HL-60 (cell line): ENCODE data around the gene KCNH2.

Experiments
- DNase-seq, 2 experiments: peaks; one replicate each; pipeline ENCODE4 v3.0.0-alpha.2; 2010 to 2020; ENCODE audit warnings: low read depth in 1 of 2, low spot score in 1 of 2
- H3K27ac ChIP-seq: fragments of 250-450 bp; sonication (Bioruptor Pico); replicated peaks from 2 replicates; pipeline ENCODE4 v1.5.1; 2020; ENCODE audit warnings: mild to moderate bottlenecking, moderate library complexity
- H3K27me3 ChIP-seq: fragments of 250-450 bp; sonication (Bioruptor Pico); 2 replicates; pipeline ENCODE4 v1.5.1; 2021; ENCODE audit warnings: mild to moderate bottlenecking, moderate library complexity; ENCODE audit not compliant: insufficient read depth, poor library complexity, severe bottlenecking
- H3K4me3 ChIP-seq: replicated peaks from 2 replicates; pipeline ENCODE4 v1.5.1; 2011; ENCODE audit warnings: mild to moderate bottlenecking, control low read depth, low read length; ENCODE audit not compliant: insufficient read depth
- GABPA ChIP-seq: IDR thresholded peaks from 2 replicates; pipeline ENCODE4 v1.6.1; 2012; ENCODE audit warnings: low read depth
- POLR2AphosphoS5 ChIP-seq: IDR thresholded peaks from 2 replicates; pipeline ENCODE4 v1.6.1; 2012; ENCODE audit warnings: low read depth
- SPI1 ChIP-seq: IDR thresholded peaks from 2 replicates; pipeline ENCODE4 v1.6.1; 2012; ENCODE audit warnings: low read depth, mild to moderate bottlenecking, borderline replicate concordance
- TF ChIP-seq, protein P1 (sequence below): IDR thresholded peaks from 2 replicates; pipeline ENCODE4 v1.6.1; 2012; ENCODE audit warnings: low read depth; ENCODE audit not compliant: insufficient replicate concordance
- TF ChIP-seq, protein P2 (sequence below): IDR thresholded peaks from one replicate; pipeline ENCODE4 v1.5.1; 2011; ENCODE audit warnings: low read length, control low read depth, inconsistent platforms; ENCODE audit not compliant: insufficient read depth

KCNH2 gene

DNA sequence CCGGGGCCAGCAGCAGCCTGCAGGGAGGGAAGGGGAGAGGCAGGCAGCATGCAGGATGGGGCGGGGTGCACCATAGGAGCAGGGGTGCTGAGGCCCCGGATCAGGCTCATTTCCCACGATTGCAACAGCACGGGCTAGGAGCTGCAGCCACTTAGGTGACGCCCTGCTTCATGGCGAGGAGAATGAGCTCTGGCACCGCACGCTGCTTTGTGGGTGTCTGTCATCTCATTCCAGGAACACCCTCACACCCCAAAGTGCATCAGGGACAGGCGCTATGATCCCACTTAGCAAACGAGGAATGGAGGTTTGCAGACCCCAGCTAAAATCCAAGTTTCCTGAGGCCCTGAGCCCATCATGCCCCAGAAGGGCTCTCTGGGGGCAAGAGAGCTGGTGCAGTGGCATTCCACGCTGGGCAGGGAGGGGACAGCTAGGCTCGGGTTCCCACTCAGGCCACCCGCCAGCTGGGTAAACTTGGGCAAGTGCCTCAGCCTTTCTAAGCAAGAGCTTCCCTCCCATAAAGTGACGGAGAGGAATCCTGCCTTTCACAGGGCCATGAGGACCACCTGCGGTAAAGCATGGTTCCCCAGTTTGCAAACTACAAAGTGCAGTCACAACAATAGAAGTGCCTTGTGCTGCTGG is 9.3 kb downstream of the KCNH2 start:
- Histone ChIP-seq H3K4me3 (no peak overlapping the region), H3K27ac (no peak overlapping the region), H3K27me3 (peaks cover 38% of the 10 kb centered on the region)
- DNase-seq: no peak
- TF ChIP-seq, protein P1, sequence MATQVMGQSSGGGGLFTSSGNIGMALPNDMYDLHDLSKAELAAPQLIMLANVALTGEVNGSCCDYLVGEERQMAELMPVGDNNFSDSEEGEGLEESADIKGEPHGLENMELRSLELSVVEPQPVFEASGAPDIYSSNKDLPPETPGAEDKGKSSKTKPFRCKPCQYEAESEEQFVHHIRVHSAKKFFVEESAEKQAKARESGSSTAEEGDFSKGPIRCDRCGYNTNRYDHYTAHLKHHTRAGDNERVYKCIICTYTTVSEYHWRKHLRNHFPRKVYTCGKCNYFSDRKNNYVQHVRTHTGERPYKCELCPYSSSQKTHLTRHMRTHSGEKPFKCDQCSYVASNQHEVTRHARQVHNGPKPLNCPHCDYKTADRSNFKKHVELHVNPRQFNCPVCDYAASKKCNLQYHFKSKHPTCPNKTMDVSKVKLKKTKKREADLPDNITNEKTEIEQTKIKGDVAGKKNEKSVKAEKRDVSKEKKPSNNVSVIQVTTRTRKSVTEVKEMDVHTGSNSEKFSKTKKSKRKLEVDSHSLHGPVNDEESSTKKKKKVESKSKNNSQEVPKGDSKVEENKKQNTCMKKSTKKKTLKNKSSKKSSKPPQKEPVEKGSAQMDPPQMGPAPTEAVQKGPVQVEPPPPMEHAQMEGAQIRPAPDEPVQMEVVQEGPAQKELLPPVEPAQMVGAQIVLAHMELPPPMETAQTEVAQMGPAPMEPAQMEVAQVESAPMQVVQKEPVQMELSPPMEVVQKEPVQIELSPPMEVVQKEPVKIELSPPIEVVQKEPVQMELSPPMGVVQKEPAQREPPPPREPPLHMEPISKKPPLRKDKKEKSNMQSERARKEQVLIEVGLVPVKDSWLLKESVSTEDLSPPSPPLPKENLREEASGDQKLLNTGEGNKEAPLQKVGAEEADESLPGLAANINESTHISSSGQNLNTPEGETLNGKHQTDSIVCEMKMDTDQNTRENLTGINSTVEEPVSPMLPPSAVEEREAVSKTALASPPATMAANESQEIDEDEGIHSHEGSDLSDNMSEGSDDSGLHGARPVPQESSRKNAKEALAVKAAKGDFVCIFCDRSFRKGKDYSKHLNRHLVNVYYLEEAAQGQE: no peak
- TF ChIP-seq POLR2AphosphoS5: no peak

DNA sequence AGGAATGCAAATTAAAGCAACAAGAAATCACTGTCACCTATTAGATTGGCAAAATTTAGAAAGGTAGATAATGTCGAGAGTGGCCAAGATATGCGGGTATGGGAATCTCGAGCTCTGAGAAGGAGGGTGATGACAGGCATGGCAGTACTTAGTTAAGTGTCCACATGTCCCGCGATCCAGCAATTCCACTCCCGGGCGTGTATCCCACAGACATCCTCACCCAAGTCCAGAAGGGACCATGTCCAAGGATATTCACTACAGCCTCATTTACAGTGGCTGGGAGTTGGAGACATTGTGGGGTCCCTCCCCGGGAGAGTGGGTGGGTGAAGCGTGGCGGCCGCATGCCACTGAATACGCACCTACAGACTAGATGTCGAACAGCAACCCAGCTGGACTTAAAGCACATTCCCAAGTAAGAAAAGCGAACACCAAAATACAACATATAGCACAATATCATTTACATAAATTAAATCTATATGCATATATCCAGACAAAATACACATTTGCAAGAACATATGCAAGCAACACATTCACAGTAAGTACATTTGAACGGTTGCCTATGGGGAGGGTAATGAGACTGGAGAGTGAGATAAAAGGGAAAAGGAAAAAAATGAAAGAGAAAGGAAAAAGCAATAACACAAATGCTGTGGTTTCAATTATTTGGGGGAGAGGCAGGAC is 9.9 kb downstream of the KCNH2 start:
- no peak for TF ChIP-seq POLR2AphosphoS5
- H3K4me3 ChIP-seq: no peak overlapping the region
- no peak overlapping the region for H3K27ac ChIP-seq
- peaks cover 32% of the 10 kb centered on the region for H3K27me3 ChIP-seq
- DNase-seq: no peak

DNA sequence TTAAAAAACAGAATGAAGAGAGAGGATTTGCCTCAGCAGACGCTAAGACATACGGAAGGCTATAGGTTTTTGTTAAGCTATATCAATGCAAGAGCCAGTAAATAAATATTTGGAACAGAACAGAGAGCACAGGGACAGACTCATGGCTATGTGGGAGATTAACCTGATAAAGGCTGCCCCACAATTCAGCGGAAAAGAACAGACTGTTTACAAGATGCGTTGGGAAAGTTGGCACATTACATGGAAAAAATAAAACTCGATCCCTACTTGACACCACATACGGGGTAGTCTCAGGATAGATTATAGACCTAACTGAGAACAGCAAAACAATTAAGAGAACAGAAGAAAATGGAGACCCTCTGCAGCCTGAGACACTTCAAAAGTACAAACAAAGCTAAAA is 10.8 kb downstream of the KCNH2 start:
- TF ChIP-seq SPI1 (no peak), GABPA (no peak), POLR2AphosphoS5 (no peak)
- TF ChIP-seq, protein P1: no peak
- TF ChIP-seq, protein P2, sequence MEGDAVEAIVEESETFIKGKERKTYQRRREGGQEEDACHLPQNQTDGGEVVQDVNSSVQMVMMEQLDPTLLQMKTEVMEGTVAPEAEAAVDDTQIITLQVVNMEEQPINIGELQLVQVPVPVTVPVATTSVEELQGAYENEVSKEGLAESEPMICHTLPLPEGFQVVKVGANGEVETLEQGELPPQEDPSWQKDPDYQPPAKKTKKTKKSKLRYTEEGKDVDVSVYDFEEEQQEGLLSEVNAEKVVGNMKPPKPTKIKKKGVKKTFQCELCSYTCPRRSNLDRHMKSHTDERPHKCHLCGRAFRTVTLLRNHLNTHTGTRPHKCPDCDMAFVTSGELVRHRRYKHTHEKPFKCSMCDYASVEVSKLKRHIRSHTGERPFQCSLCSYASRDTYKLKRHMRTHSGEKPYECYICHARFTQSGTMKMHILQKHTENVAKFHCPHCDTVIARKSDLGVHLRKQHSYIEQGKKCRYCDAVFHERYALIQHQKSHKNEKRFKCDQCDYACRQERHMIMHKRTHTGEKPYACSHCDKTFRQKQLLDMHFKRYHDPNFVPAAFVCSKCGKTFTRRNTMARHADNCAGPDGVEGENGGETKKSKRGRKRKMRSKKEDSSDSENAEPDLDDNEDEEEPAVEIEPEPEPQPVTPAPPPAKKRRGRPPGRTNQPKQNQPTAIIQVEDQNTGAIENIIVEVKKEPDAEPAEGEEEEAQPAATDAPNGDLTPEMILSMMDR: no peak
- DNase-seq: no peak
- H3K27me3 ChIP-seq: peaks cover 23% of the 10 kb centered on the region

DNA sequence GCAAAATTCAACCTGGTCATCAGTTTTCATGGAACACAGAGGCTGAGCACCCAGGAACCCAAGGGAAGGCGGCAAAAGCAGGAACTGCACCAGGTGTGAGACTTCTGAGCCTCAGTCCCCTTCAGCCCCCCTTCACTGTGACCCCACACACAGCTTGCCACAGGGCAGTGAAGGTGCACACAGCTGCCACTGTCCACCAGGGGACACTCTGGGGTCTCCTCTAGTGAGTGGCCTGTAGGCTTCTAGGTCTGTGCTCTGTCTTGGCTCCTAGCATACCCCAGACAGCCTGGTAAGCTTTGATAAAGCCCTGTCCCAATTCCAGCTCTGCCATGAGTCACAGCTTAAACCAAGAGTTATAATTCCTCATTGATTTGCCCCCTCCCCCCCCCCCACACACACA is 12.1 kb downstream of the KCNH2 start:
- DNase-seq: no peak
- H3K27ac ChIP-seq: no peak overlapping the region
- peaks cover 22% of the 10 kb centered on the region for H3K27me3 ChIP-seq
- H3K4me3 ChIP-seq: no peak overlapping the region
- TF ChIP-seq, protein P1: no peak
- TF ChIP-seq, protein P2: no peak
- TF ChIP-seq POLR2AphosphoS5 (no peak), SPI1 (no peak), GABPA (no peak)

More for the DNA sequence above, 10.8 kb downstream of the KCNH2 start:
- Histone ChIP-seq H3K4me3 (no peak overlapping the region), H3K27ac (no peak overlapping the region)
